Measurements from ENCODE around the gene KCNN1.
"Not testable (repeated sequence)": the region's sequence is repeated elsewhere in the genome, so short reads cannot be mapped to it uniquely, and the experiment has no call there.

KCNN1 gene

DNA sequence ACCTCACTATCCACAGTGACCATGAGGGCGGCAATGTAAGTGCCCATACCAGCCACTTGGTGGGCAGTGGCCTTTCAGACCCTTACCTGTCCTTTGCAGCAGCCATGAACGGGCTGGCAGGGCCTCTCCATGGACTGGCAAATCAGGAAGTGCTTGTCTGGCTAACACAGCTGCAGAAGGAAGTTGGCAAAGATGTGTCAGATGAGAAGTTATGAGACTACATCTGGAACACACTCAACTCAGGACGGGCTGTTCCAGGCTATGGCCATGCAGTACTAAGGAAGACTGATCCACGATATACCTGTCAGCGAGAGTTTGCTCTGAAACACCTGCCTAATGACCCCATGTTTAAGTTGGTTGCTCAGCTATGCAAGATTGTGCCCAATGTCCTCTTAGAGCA, 64.5 kb downstream of the KCNN1 start:
- FAIRE-seq: not testable (repeated sequence)

DNA sequence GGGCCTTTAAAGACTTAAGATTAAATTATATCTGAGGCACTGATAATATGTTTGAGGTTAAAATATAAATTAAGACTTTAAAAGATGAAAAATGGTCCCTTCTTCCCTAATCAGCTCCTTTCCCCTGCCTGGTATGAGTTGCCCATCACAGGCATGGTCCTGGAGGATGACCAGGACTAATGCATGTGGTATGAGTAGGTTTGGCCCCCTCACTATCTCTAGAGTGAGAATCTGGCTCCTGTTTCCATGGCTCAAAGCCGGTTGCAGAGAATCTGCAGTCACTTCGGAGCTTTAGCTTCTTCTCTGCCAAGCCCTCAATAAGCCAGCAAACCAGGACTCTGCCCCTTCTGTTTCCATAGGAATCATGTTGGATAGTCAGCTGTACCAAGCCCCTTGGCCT, 65.2 kb downstream of the KCNN1 start:
- FAIRE-seq: not testable (repeated sequence)

DNA sequence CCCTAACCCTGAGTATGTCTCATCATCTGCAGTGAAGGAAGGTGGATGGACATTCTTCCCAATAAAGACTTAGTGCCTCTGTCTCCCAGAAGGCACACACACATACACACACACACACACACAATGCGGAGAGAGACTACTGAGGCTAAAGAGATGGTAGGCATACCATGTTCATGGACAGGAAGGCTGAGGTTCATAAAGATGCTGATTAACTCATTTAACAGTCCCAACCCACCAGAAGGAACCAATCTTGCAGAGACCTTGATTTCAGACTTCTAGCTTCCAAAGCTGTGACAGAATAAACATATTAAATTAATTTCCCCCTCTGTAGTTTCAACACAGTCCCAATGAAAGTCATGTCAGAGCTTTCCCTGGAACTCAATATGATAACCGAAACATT, 74.1 kb downstream of the KCNN1 start:
- no peak for FAIRE-seq

DNA sequence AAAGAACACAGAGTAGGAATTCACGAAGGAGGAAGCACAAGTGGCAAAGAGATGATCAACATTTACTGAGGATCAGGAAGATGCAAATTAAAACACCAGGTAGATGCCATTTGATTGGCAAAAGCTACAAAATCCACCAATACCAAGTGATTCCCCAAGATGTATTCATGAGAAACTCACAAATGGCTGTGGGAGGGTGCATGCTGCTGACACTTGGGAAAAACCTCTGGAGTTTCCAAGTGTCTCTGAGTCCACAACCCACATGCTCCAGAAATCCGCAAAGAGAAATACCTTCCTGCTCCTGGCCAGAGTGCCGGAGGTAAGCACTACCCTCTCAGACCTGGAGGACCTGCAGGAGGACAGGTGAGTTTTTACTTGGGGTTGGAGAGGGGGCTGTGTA, 76.8 kb downstream of the KCNN1 start:
- FAIRE-seq: no peak

DNA sequence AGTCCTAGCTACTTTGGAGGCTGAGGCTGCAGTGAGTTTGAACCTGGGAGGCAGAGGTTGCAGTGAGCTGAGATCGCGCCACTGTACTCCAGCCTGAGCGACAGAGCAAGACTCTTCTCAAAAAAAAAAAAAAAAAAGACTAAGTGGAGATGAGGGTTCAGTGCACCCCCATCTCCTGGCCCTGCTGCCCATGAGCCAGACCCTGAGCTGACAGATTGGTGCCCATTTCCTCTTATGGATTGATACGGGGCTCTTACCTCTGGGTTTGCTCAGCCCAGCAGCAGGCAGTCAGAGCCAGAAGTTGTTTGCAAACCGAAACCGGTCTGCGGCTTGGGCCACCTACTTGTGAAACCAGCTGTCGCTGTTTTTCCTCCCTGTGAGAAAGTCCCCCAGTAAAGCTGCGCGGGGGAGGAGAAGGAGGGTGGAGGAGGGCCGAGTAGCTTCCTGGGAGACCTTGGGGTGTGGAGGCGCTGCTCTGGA, 78.0 kb downstream of the KCNN1 start:
- peak; percentile 79 for FAIRE-seq

DNA sequence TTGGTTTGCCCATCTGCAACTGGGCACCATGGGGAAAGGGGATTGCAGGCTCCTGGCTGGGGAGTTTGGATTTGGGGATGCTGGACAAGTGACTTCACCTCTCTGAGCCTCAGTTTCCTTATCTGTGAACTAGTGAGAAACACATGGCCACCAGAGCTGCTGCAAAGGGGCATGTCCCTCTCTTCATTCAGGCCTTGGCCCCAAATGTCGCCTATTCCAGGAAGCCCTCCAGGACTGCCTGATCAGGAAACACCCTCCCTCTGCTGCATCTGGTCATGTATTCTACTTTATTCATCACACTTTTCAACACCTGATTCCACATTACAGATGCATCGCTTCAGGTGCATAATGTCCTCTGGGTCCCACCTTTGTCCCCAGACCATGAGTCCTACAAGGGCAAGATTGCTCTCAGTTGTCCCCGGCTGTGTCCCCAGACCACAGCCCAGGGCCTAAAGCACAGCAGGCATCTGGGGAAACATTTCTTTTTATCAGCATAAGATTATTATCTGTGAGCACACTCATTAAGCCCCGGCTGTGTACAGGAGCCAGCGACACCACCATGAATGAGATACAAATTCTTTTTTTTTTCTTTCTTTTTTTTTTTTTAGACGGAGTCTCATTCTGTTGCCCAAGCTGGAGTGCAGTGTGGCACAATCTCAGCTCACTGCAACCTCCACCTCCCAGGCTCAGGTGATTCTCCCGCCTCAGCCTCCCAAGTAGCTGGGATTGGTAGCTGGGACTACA, 78.6 kb downstream of the KCNN1 start:
- FAIRE-seq: peak; percentile 51

DNA sequence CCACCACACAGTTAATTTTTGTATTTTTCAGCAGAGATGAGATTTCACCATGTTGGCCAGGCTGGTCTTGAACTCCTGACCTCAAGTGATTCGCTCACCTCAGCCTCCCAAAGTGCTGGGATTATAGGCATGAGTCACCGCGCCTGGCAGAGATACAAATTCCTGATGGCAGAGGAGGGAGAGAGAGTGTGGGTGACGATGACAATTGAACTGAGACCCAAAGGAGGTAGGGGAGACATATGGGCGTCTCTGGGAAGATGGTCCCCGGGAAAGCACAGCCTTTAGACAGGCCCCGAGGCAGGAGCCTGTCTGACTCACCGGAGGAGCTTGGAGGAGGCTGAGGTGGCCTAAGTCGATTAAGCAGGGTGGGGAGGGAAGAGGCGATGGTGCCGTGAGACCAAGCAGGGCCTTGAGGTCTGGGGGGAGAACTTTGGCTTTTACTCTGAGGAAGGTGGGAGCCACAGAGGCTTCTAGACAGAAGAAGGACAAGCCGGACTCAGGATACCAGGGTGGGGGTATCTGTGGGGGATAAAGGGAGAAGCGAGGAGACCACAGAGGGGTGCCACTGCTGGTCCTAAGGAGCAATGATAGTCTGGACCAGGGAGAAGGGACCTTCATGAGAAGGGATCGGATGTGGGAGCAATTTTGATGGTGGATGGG, 79.3 kb downstream of the KCNN1 start:
- FAIRE-seq: no peak

DNA sequence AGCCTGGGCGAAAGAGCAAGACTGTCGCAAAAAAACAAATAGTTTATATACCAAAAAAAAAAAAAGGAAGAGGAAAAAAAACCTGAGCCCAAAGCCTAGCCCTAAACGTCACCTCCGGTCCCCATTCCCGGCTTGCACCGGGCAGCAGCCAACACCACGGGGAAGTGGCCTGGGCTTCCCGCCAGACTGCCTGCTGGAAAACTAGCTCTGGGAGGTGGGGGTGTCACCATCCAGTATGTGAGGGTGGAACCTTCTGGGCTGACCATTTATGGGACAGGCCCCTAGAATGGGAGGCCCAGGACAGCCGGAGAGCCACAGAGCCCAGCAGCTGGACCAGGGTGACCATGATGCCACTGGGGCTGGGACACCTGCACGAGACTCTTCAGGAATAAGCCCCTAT, 82.5 kb downstream of the KCNN1 start:
- FAIRE-seq: no peak
